GM21447 (cell line): Measurements from ENCODE around the gene ZSWIM4.

Experiments used
- ATAC-seq: cut with Tn5 transposase; IDR thresholded peaks from one replicate; pipeline ENCODE4 v1.9.1; 2021; ENCODE audit not compliant: unreplicated experiment

Gene ZSWIM4

GRCh38 chr19:13870873-13871272 lies 75.6 kb downstream of the ZSWIM4 start:
- no peak for ATAC-seq

DNA sequence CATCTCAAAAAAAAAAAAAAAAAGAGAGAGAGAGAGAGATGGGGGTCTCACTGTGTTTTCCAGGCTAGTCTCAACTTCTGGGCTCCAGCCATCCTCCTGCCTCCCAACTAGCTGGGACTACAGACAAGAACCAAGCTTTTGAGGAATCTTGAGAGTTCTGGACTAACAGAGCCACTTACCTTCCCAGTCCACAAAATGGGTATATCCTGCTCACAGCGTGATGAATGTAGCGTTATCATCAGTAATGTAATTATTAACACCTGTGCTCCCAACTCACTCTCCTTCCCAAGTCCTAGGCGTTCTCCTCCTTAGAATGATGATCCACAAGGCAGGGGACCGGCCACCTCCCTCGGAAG lies 77.1 kb downstream of the ZSWIM4 start:
- ATAC-seq, result no peak

DNA sequence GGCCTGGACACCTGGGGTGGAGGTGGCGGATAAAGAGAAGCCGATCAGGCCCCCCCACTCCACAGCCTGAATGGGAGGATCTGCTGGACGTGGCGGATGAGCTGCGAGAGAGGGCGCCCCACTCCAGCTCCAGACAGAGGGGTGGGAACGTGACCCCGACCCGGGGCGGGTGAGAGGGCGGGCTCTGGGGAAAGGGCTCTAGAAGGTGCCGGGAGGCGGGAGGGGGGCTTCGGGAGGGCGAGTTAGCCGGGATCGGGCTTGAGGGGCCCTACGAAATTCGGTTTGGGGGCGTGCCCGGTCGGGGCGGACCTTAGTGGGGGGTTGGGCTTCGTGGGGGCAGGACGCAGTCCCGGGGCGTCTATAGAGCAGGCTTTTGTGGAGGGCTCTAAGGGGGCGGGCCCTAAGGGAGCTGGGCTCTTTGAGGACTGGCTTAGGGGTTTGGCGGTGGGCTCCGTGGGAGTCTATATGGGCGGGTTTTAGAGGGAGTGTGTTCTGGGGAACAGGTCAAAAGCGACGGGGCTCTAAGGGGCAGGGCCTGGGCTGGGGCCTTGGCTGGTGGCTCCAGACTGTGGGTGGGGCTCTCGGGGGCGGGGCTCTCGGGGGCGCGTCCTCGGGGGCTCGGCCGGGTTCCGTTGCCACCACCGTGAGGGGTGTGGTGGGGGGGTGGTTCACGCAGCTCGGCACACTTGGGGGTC lies 77.6 kb downstream of the ZSWIM4 start:
- no peak for ATAC-seq

GRCh38 chr19:13873834-13874515 lies 78.7 kb downstream of the ZSWIM4 start:
- ATAC-seq, result no peak

- ATAC-seq, result no peak
These were observed 80.6 kb downstream of the ZSWIM4 start for GRCh38 chr19:13875824-13876223.

GRCh38 chr19:13876834-13877233 lies 81.6 kb downstream of the ZSWIM4 start, which contains the start of gene NANOS3:
Gene NANOS3, plus strand, starts transcription at chr19:13877134. Its CDS starts 115 bp downstream, at chr19:13877249.
- ATAC-seq, result no peak

DNA sequence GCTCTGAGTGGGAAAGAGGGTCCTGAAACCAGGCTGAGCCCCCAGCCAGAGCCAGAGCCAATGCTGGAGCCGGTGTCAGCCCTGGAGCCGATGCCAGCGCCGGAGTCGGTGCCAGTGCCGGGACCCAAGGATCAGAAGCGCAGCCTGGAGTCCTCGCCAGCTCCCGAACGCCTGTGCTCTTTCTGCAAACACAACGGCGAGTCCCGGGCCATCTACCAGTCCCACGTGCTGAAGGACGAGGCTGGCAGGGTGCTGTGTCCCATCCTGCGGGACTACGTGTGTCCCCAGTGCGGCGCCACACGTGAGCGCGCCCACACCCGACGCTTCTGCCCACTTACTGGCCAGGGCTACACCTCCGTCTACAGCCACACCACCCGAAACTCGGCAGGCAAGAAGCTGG lies 82.1 kb downstream of the ZSWIM4 start:
- ATAC-seq, result no peak

DNA sequence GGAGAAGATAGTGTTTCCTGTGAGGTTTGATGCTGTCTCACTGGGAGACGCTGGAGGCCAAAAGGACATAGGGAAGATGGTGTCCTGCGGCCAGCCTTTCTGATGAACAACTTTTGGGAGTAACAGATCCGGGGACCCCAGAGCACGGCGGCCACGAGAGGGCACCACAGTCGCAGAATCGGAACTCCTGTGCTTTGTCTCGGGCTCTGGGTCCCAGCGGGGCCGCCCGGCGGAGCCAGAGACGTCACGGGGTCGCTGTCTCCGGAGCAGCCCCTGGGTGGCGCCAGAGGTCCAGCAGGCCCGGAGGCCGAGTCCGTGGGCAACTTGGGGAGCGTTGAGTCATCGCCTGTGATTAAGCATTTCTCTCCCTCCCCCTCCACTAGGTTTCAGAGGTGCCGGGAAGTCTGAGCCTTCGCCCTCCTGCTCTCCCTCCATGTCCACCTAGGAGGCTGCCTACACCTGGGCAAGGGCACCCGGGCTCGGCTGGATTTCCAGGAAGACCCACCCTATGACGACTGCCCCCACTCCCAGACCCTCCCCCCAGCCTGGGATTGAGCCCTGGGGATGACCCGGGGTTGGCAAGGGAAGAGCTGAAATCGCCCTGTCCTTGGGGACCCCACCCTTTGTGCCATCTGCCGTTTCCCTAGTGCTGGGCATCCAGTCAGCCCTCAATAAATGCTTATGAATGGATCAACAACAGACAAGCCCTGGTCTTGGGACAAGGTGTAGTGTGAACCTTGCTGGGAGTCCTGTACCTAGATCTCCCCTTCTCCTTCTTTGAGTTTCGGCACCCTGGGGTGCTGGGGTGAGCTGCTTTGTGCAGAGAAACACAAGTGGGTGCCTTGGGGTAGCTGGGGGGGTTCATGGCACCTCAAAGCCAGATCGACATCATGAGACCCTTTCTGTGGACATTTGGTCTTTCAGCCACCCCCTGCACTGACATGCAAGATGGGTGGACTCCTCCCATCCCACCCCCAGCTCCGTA lies 85.1 kb downstream of the ZSWIM4 start:
- ATAC-seq, result no peak

- ATAC-seq, result no peak
These were observed 86.0 kb downstream of the ZSWIM4 start for GRCh38 chr19:13881251-13881691.
